Adipocyte (in vitro differentiated cells): ENCODE results near the gene BTK.

ENCODE experiments used
- DNase-seq: peaks from one replicate; pipeline ENCODE4 v3.0.0-alpha.2; 2015; ENCODE audit warnings: low read depth
- H3K27me3 ChIP-seq: replicated peaks from 2 replicates; pipeline ENCODE4 v1.7.0; 2013; ENCODE audit warnings: mild to moderate bottlenecking, low read length, moderate library complexity; ENCODE audit not compliant: control insufficient read depth, insufficient read depth
- H3K36me3 ChIP-seq: 2 replicates; pipeline ENCODE4 v1.7.0; 2013; ENCODE audit warnings: low read length, mild to moderate bottlenecking, moderate library complexity; ENCODE audit not compliant: control insufficient read depth, insufficient read depth, severe bottlenecking
- H3K4me1 ChIP-seq: 2 replicates; pipeline ENCODE4 v1.7.0; 2013; ENCODE audit warnings: mild to moderate bottlenecking, low read length, moderate library complexity; ENCODE audit not compliant: control insufficient read depth, insufficient read depth
- H3K4me3 ChIP-seq: 2 replicates; pipeline ENCODE4 v1.7.0; 2013; ENCODE audit warnings: mild to moderate bottlenecking, low read length, moderate library complexity
- H3K9ac ChIP-seq: 2 replicates; pipeline ENCODE4 v1.7.0; 2013; ENCODE audit warnings: mild to moderate bottlenecking, low read length, moderate library complexity
- H3K9me3 ChIP-seq: 2 replicates; pipeline ENCODE4 v1.7.0; 2013; ENCODE audit warnings: mild to moderate bottlenecking, low read length, moderate library complexity; ENCODE audit not compliant: control insufficient read depth

BTK gene

GRCh38 chrX:101391831-101392230 lies 5.8 kb upstream of the BTK start:
- no peaks in the 10 kb centered on the region for H3K9me3 ChIP-seq
- no peak for DNase-seq
- H3K4me1 ChIP-seq = peaks cover 16% of the 10 kb centered on the region
- H3K4me3 ChIP-seq = peak overlapping the region; percentile 88
- H3K9ac ChIP-seq = peak overlapping the region; percentile 88
- peaks cover 26% of the 10 kb centered on the region for H3K36me3 ChIP-seq
- H3K27me3 ChIP-seq = peaks cover 12% of the 10 kb centered on the region

- Histone ChIP-seq H3K9ac (peak within 1 kb of the TSS; percentile 88), H3K4me3 (peak within 1 kb of the TSS; percentile 88), H3K4me1 (peaks cover 14% of the 10 kb centered on the region), H3K36me3 (peaks cover 20% of the 10 kb centered on the region), H3K9me3 (no peaks in the 10 kb centered on the region), H3K27me3 (peaks cover 17% of the 10 kb centered on the region)
- DNase-seq = peak; percentile 92
Observed at GRCh38 chrX:101390664-101391525, 4.9 kb upstream of the BTK start, which contains the start of gene RPL36A. TSS of gene RPL36A (plus strand) at chrX:101391011. CDS start at chrX:101391044, 33 bp downstream.

GRCh38 chrX:101388604-101389003 lies 2.6 kb upstream of the BTK start:
- Histone ChIP-seq H3K9me3 (no peaks in the 10 kb centered on the region), H3K36me3 (peaks cover 11% of the 10 kb centered on the region), H3K4me1 (peaks cover 10% of the 10 kb centered on the region)

GRCh38 chrX:101386542-101386885 lies 523 bp upstream of the BTK start:
- Histone ChIP-seq H3K9ac (no peak overlapping the region), H3K4me3 (no peak overlapping the region), H3K4me1 (no peaks in the 10 kb centered on the region), H3K27me3 (peaks cover 23% of the 10 kb centered on the region), H3K9me3 (no peaks in the 10 kb centered on the region), H3K36me3 (no peaks in the 10 kb centered on the region)
- DNase-seq = no peak

More at GRCh38 chrX:101388604-101389003, 2.6 kb upstream of the BTK start:
- no peak for DNase-seq
- H3K9ac ChIP-seq = no peak overlapping the region
- peaks cover 23% of the 10 kb centered on the region for H3K27me3 ChIP-seq
- no peak overlapping the region for H3K4me3 ChIP-seq

GRCh38 chrX:101385026-101385684 lies 836 bp downstream of the BTK start:
- H3K27me3 ChIP-seq = peaks cover 23% of the 10 kb centered on the region
- no peak overlapping the region for H3K9ac ChIP-seq
- no peaks in the 10 kb centered on the region for H3K36me3 ChIP-seq
- no peaks in the 10 kb centered on the region for H3K9me3 ChIP-seq
- no peak for DNase-seq
- no peaks in the 10 kb centered on the region for H3K4me1 ChIP-seq
- no peak overlapping the region for H3K4me3 ChIP-seq

- no peaks in the 10 kb centered on the region for H3K36me3 ChIP-seq
- H3K4me3 ChIP-seq = no peak overlapping the region
- H3K27me3 ChIP-seq = peaks cover 27% of the 10 kb centered on the region
- H3K9ac ChIP-seq = no peak overlapping the region
- H3K4me1 ChIP-seq = no peaks in the 10 kb centered on the region
- no peaks in the 10 kb centered on the region for H3K9me3 ChIP-seq
- DNase-seq = no peak
Observed at GRCh38 chrX:101383679-101384205, 2.2 kb downstream of the BTK start.

- Histone ChIP-seq H3K4me3 (no peak overlapping the region), H3K9me3 (no peaks in the 10 kb centered on the region), H3K4me1 (no peaks in the 10 kb centered on the region), H3K27me3 (peaks cover 22% of the 10 kb centered on the region), H3K36me3 (no peaks in the 10 kb centered on the region), H3K9ac (no peak overlapping the region)
- no peak for DNase-seq
Observed at GRCh38 chrX:101377547-101377946, 8.4 kb downstream of the BTK start.

GRCh38 chrX:101370888-101371504 lies 15.0 kb downstream of the BTK start:
- Histone ChIP-seq H3K36me3 (no peaks in the 10 kb centered on the region), H3K9me3 (no peaks in the 10 kb centered on the region), H3K9ac (no peak overlapping the region), H3K27me3 (peaks cover 37% of the 10 kb centered on the region), H3K4me3 (no peak overlapping the region), H3K4me1 (no peaks in the 10 kb centered on the region)
- DNase-seq = no peak

- H3K4me1 ChIP-seq = no peaks in the 10 kb centered on the region
- no peak overlapping the region for H3K4me3 ChIP-seq
- no peaks in the 10 kb centered on the region for H3K9me3 ChIP-seq
- H3K27me3 ChIP-seq = peaks cover 38% of the 10 kb centered on the region
- H3K36me3 ChIP-seq = no peaks in the 10 kb centered on the region
- no peak for DNase-seq
- no peak overlapping the region for H3K9ac ChIP-seq
Observed at GRCh38 chrX:101369687-101370086, 16.3 kb downstream of the BTK start.

GRCh38 chrX:101368800-101369199 lies 17.2 kb downstream of the BTK start:
- Histone ChIP-seq H3K36me3 (no peaks in the 10 kb centered on the region), H3K4me3 (no peak overlapping the region), H3K4me1 (no peaks in the 10 kb centered on the region), H3K9me3 (no peaks in the 10 kb centered on the region), H3K27me3 (peaks cover 38% of the 10 kb centered on the region), H3K9ac (no peak overlapping the region)
- no peak for DNase-seq

- H3K9ac ChIP-seq = no peak overlapping the region
- H3K4me3 ChIP-seq = no peak overlapping the region
- no peaks in the 10 kb centered on the region for H3K9me3 ChIP-seq
- peaks cover 44% of the 10 kb centered on the region for H3K27me3 ChIP-seq
- DNase-seq = no peak
- H3K4me1 ChIP-seq = no peaks in the 10 kb centered on the region
- no peaks in the 10 kb centered on the region for H3K36me3 ChIP-seq
Observed at GRCh38 chrX:101365301-101365795, 20.6 kb downstream of the BTK start.
